HEK293 (cell line): ENCODE data around the gene SELENOM.

Experiments
- CTCF ChIA-PET: fragments of 350-600 bp; formaldehyde crosslinking; extraction: SDS; loops from one replicate; lab custom pipeline; 2021; ENCODE audit warnings: antibody characterized with exemption; lab: Yijun Ruan, JAX
- POLR2A ChIA-PET: fragments of 300-600 bp; formaldehyde crosslinking; extraction: SDS; loops from one replicate; lab custom pipeline; 2020; ENCODE audit warnings: antibody characterized with exemption, inconsistent platforms; lab: Yijun Ruan, JAX
- H3K27ac ChIP-seq: fragments of 200-500 bp; sonication (Bioruptor generic); 2 replicates; pipeline ENCODE4 v1.5.1; 2014; ENCODE audit warnings: low read depth, low read length, control low read depth, inconsistent platforms; ENCODE audit errors: extremely low read depth
- H3K36me3 ChIP-seq, 2 experiments: fragments of 200-500 bp in 1 of 2; sonication (Bioruptor generic) in 1 of 2; 1 replicate in 1 of 2; 2 replicates in 1 of 2; pipeline ENCODE4 v1.5.1; 2014 to 2017; ENCODE audit warnings: inconsistent platforms in 2 of 2, low read length in 2 of 2; ENCODE audit not compliant: control insufficient read depth in 2 of 2, insufficient read depth in 1 of 2
- H3K4me1 ChIP-seq: fragments of 200-500 bp; sonication (Bioruptor generic); 2 replicates; pipeline ENCODE4 v1.5.1; 2014; ENCODE audit warnings: mild to moderate bottlenecking, low read length, inconsistent platforms; ENCODE audit not compliant: control insufficient read depth, insufficient read depth
- H3K4me3 ChIP-seq: 2 replicates; pipeline ENCODE4 v1.5.1; 2011; ENCODE audit warnings: low read depth, mild to moderate bottlenecking, control low read depth, low read length, moderate library complexity
- H3K9me3 ChIP-seq: fragments of 200-500 bp; sonication (Bioruptor generic); 2 replicates; pipeline ENCODE4 v1.5.1; 2014; ENCODE audit warnings: low read depth, low read length, inconsistent platforms; ENCODE audit not compliant: control insufficient read depth, insufficient read depth
- BCL11A ChIP-seq: fragments of 450-650 bp; formaldehyde crosslinking; IDR thresholded peaks from 2 replicates; pipeline ENCODE4 v1.5.1; 2016; ENCODE audit warnings: low read depth, missing biosample characterization, missing genetic modification characterization
- BCL6B ChIP-seq: fragments of 450-650 bp; formaldehyde crosslinking; IDR thresholded peaks from 2 replicates; pipeline ENCODE4 v1.5.1; 2017; ENCODE audit warnings: missing biosample characterization, missing genetic modification characterization
- CTCF ChIP-seq: fragments of 450-650 bp; formaldehyde crosslinking; IDR thresholded peaks from 2 replicates; pipeline ENCODE4 v1.5.1; 2016; ENCODE audit warnings: missing biosample characterization, missing genetic modification characterization
- GFI1B ChIP-seq: fragments of 450-650 bp; formaldehyde crosslinking; IDR thresholded peaks from 2 replicates; pipeline ENCODE4 v1.5.1; 2016; ENCODE audit warnings: missing biosample characterization, missing genetic modification characterization
- GLI2 ChIP-seq: fragments of 450-650 bp; formaldehyde crosslinking; IDR thresholded peaks from 2 replicates; pipeline ENCODE4; 2017; ENCODE audit warnings: missing biosample characterization, missing genetic modification characterization, low read depth, borderline replicate concordance
- GLIS1 ChIP-seq: fragments of 450-650 bp; formaldehyde crosslinking; IDR thresholded peaks from 2 replicates; pipeline ENCODE4 v1.5.1; 2016; ENCODE audit warnings: missing biosample characterization, missing genetic modification characterization
- GLIS2 ChIP-seq: fragments of 450-650 bp; formaldehyde crosslinking; IDR thresholded peaks from 2 replicates; pipeline ENCODE4 v1.5.1; 2016; ENCODE audit warnings: missing biosample characterization, missing genetic modification characterization
- ZBTB21 ChIP-seq: fragments of 450-650 bp; formaldehyde crosslinking; IDR thresholded peaks from 2 replicates; pipeline ENCODE4 v1.5.1; 2017; ENCODE audit warnings: missing biosample characterization, missing genetic modification characterization
- ZBTB48 ChIP-seq: fragments of 450-650 bp; formaldehyde crosslinking; IDR thresholded peaks from 2 replicates; pipeline ENCODE4 v1.5.1; 2016; ENCODE audit warnings: missing biosample characterization, missing genetic modification characterization
- ZBTB7A ChIP-seq: fragments of 450-650 bp; formaldehyde crosslinking; IDR thresholded peaks from 2 replicates; pipeline ENCODE4 v1.5.1; 2016; ENCODE audit warnings: low read depth, missing biosample characterization, missing genetic modification characterization
- ZEB2 ChIP-seq: fragments of 450-650 bp; formaldehyde crosslinking; IDR thresholded peaks from 2 replicates; pipeline ENCODE4 v1.5.1; 2016; ENCODE audit warnings: missing biosample characterization, missing genetic modification characterization
- ZFP41 ChIP-seq: fragments of 450-650 bp; formaldehyde crosslinking; IDR thresholded peaks from 2 replicates; pipeline ENCODE4 v1.5.1; 2016; ENCODE audit warnings: missing biosample characterization, missing genetic modification characterization, borderline replicate concordance
- ZNF175 ChIP-seq: fragments of 450-650 bp; formaldehyde crosslinking; IDR thresholded peaks from 2 replicates; pipeline ENCODE4 v1.5.1; 2016; ENCODE audit warnings: missing biosample characterization, missing genetic modification characterization
- ZNF202 ChIP-seq: fragments of 450-650 bp; formaldehyde crosslinking; IDR thresholded peaks from 2 replicates; pipeline ENCODE4 v1.5.1; 2016; ENCODE audit warnings: missing biosample characterization, missing genetic modification characterization, borderline replicate concordance
- ZNF324 ChIP-seq: fragments of 450-650 bp; formaldehyde crosslinking; IDR thresholded peaks from 2 replicates; pipeline ENCODE4 v1.5.1; 2016; ENCODE audit warnings: missing biosample characterization, missing genetic modification characterization
- ZNF362 ChIP-seq: fragments of 450-650 bp; formaldehyde crosslinking; IDR thresholded peaks from 2 replicates; pipeline ENCODE4 v1.5.1; 2016; ENCODE audit warnings: missing biosample characterization, missing genetic modification characterization
- ZNF394 ChIP-seq: fragments of 450-650 bp; formaldehyde crosslinking; IDR thresholded peaks from 2 replicates; pipeline ENCODE4 v1.5.1; 2016; ENCODE audit warnings: missing biosample characterization, missing genetic modification characterization, mild to moderate bottlenecking, moderate library complexity, borderline replicate concordance
- ZNF398 ChIP-seq: fragments of 450-650 bp; formaldehyde crosslinking; IDR thresholded peaks from 2 replicates; pipeline ENCODE4 v1.5.1; 2017; ENCODE audit warnings: missing biosample characterization, missing genetic modification characterization
- ZNF621 ChIP-seq: fragments of 450-650 bp; formaldehyde crosslinking; IDR thresholded peaks from 2 replicates; pipeline ENCODE4 v1.5.1; 2017; ENCODE audit warnings: missing biosample characterization, missing genetic modification characterization
- ZNF654 ChIP-seq: fragments of 450-650 bp; formaldehyde crosslinking; IDR thresholded peaks from 2 replicates; pipeline ENCODE4 v1.5.1; 2016; ENCODE audit warnings: low read depth, missing biosample characterization, missing genetic modification characterization
- ZNF677 ChIP-seq: fragments of 450-650 bp; IDR thresholded peaks from 2 replicates; pipeline ENCODE4 v1.5.0; 2018; ENCODE audit warnings: missing biosample characterization, mild to moderate bottlenecking, missing genetic modification characterization, moderate library complexity
- ZNF785 ChIP-seq: fragments of 450-650 bp; formaldehyde crosslinking; IDR thresholded peaks from 2 replicates; pipeline ENCODE4 v1.5.1; 2016; ENCODE audit warnings: missing biosample characterization, missing genetic modification characterization
- ZSCAN16 ChIP-seq: fragments of 450-650 bp; formaldehyde crosslinking; IDR thresholded peaks from 2 replicates; pipeline ENCODE4 v1.5.1; 2016; ENCODE audit warnings: missing biosample characterization, missing genetic modification characterization
- ZSCAN23 ChIP-seq: fragments of 450-650 bp; formaldehyde crosslinking; IDR thresholded peaks from 2 replicates; pipeline ENCODE4 v1.5.1; 2016; ENCODE audit warnings: missing biosample characterization, missing genetic modification characterization

SELENOM gene

GRCh38 chr22:31094021-31094551 is 13.3 kb downstream of the SELENOM start:
- ChIA-PET POLR2A (interaction anchor here (0.8 to 1.7 kb wide), 4 partner anchors 13 to 126 kb away, joined by 3 to 5 read pairs (median 3); partner anchors contain the start of genes MORC2, RNF185, SELENOM and SMTN), CTCF (interaction anchor here (0.6 to 1.2 kb wide), 4 partner anchors 51 to 674 kb away, joined by 3 read pairs; no protein-coding TSS in a partner anchor)
- Histone ChIP-seq H3K36me3 (peaks cover 0 to 71% of the 10 kb centered on the region in 2 experiments; a peak in 2 of 3 replicates), H3K9me3 (no peaks in the 10 kb centered on the region), H3K27ac (no peak overlapping the region)
- no peak for TF ChIP-seq ZNF398
- no peak for TF ChIP-seq ZNF654 (tag by site-specific recombination)
- no peak for TF ChIP-seq ZFP41
- TF ChIP-seq GLIS2 (tag by site-specific recombination), result peak; percentile 21; the same call in 1 of the 2 replicates
- TF ChIP-seq CTCF (tag by site-specific recombination), result no peak
- no peak for TF ChIP-seq ZSCAN16
- no peak for TF ChIP-seq GLIS1 (tag by site-specific recombination)
- no peak for TF ChIP-seq GLI2 (tag by site-specific recombination)
- TF ChIP-seq, all 188 proteins: peak for 1
- Histone ChIP-seq H3K4me3 (no peak overlapping the region), H3K4me1 (no peaks in the 10 kb centered on the region)

- peaks cover 0 to 77% of the 10 kb centered on the region in 2 experiments; a peak in 2 of 3 replicates for H3K36me3 ChIP-seq
Observed at GRCh38 chr22:31093086-31093850, 14.1 kb downstream of the SELENOM start.

GRCh38 chr22:31092161-31092560 is 15.2 kb downstream of the SELENOM start:
- Histone ChIP-seq H3K9me3 (no peaks in the 10 kb centered on the region), H3K27ac (no peak overlapping the region), H3K4me1 (no peaks in the 10 kb centered on the region), H3K4me3 (no peak overlapping the region), H3K36me3 (peaks cover 0 to 80% of the 10 kb centered on the region in 2 experiments; a peak in 2 of 3 replicates)
- CTCF ChIA-PET, result interaction anchor here (0.6 to 1.1 kb wide), 5 partner anchors 18 to 984 kb away, joined by 3 to 6 read pairs (median 3); partner anchors contain the start of gene PATZ1
- POLR2A ChIA-PET, result interaction anchor here (1.4 to 2.0 kb wide), 2 partner anchors 10 to 11 kb away, joined by 4 to 5 read pairs; partner anchors contain the start of gene SMTN
- TF ChIP-seq ZBTB21 (no peak), ZNF362 (no peak), ZNF677 (no peak), CTCF (tag by site-specific recombination) (no peak), BCL11A (no peak), BCL6B (no peak), ZNF621 (no peak), ZSCAN23 (tag by site-specific recombination) (no peak), ZNF175 (tag by site-specific recombination) (no peak), GFI1B (no peak), ZBTB48 (no peak), ZNF394 (tag by site-specific recombination) (no peak)

More at GRCh38 chr22:31093086-31093850, 14.1 kb downstream of the SELENOM start:
- Histone ChIP-seq H3K4me3 (no peak overlapping the region), H3K27ac (no peak overlapping the region), H3K9me3 (no peaks in the 10 kb centered on the region), H3K4me1 (no peaks in the 10 kb centered on the region)
- CTCF ChIA-PET, result interaction anchor here (0.6 to 1.2 kb wide), 3 partner anchors 50 to 179 kb away, joined by 3 read pairs; no protein-coding TSS in a partner anchor
- POLR2A ChIA-PET, result interaction anchor here (0.8 to 2.0 kb wide), 5 partner anchors 11 to 125 kb away, joined by 3 to 5 read pairs (median 3); partner anchors contain the start of genes MORC2, RNF185, SELENOM and SMTN
- TF ChIP-seq GLIS2 (tag by site-specific recombination) (peak; percentile 33; the same call in 1 of the 2 replicates), ZNF324 (tag by site-specific recombination) (no peak), ZEB2 (tag by site-specific recombination) (no peak), ZNF202 (tag by site-specific recombination) (no peak), ZNF785 (tag by site-specific recombination) (no peak), ZBTB7A (tag by site-specific recombination) (no peak)
